ENCODE results near the gene HK2.

The HK2 gene

GRCh38 chr2:74877781-74878433 lies 44.0 kb downstream of the HK2 start:
- no peak for DNase-seq

DNA sequence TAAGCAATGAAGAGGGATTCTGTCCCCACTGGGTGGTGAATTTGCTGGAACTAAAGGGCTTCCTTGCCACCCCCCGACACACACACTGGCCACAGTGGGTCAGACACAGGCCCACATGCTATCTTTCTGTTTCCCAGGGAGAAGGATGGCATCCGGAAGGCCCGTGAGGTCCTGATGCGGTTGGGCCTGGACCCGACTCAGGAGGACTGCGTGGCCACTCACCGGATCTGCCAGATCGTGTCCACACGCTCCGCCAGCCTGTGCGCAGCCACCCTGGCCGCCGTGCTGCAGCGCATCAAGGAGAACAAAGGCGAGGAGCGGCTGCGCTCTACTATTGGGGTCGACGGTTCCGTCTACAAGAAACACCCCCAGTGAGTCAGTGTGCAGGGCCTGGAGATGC lies 44.6 kb downstream of the HK2 start:
- DNase-seq: no peak

DNA sequence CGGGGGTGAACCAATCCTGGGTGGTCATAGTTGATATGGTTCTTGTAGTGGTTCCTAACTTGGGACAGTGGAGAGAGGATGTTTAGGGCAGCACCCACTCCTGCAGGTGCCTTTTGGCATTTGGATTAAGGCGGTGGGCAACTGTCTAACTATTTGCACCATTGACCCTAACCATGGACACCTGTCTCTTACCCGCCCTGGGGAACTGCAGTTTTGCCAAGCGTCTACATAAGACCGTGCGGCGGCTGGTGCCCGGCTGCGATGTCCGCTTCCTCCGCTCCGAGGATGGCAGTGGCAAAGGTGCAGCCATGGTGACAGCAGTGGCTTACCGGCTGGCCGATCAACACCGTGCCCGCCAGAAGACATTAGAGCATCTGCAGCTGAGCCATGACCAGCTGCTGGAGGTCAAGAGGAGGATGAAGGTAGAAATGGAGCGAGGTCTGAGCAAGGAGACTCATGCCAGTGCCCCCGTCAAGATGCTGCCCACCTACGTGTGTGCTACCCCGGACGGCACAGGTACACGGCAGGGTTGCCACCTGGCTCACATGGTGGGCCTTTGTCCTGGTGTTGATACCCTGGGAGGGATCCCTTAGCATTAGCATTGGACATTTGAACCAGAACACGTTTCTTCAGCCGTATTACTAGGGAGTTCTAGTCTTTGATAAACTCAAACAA lies 46.3 kb downstream of the HK2 start:
- no peak for DNase-seq

- DNase-seq: no peak
Observed at GRCh38 chr2:74881176-74881575, 47.2 kb downstream of the HK2 start.

- DNase-seq: no peak
Observed at GRCh38 chr2:74881626-74882298, 47.8 kb downstream of the HK2 start.

GRCh38 chr2:74882299-74882687 lies 48.4 kb downstream of the HK2 start:
- no peak for DNase-seq

DNA sequence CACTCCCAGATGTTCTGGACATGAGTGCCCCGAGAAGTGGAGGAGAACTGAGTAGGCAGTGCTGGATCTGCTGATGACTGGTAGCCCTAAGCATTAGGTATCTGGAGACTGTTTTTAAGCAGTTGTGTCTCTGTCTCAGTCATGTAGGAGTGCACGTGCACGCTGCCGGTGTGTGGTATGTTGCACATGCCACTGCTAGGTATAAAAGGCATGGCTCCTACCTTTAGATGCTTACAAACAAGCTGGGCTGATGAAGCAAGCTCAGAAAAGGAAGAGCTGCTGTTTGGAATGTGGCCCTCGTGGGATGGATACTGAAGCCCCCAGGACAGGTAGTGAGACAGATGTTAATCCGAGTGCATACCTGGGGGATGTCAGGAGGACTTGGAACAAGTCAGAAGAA lies 49.1 kb downstream of the HK2 start:
- DNase-seq: no peak

- no peak for DNase-seq
Observed at GRCh38 chr2:74884118-74884762, 50.3 kb downstream of the HK2 start.

GRCh38 chr2:74884866-74885265 lies 50.9 kb downstream of the HK2 start:
- DNase-seq: no peak

GRCh38 chr2:74886251-74886650 lies 52.3 kb downstream of the HK2 start:
- DNase-seq: no peak

GRCh38 chr2:74886811-74887210 lies 52.9 kb downstream of the HK2 start:
- no peak for DNase-seq

DNA sequence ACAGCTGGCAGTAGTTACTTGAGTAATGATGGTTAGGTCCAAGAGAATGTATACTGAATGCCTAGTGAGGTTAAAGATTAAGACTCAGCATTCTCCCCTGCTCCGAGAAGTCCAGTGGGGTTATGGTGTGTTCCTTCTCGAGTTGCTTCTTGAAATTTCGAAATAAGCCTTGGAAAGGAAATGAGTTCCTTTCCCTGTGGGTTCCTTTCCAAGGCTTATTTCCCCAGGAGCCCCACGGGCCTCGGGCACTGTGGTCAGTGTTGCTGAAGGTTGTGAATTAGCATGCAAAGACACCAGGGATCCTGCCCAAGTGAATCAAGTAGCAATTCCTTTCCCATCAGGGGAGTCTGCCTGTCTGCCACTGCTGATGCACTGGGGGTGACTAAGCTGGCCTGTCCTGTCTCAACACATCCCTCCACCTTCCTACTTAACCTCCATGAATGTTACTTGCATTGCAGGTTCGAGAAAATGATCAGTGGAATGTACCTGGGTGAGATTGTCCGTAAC lies 53.6 kb downstream of the HK2 start:
- DNase-seq: peak; percentile 80

GRCh38 chr2:74887960-74888700 lies 54.2 kb downstream of the HK2 start:
- DNase-seq: peak; percentile 59

DNA sequence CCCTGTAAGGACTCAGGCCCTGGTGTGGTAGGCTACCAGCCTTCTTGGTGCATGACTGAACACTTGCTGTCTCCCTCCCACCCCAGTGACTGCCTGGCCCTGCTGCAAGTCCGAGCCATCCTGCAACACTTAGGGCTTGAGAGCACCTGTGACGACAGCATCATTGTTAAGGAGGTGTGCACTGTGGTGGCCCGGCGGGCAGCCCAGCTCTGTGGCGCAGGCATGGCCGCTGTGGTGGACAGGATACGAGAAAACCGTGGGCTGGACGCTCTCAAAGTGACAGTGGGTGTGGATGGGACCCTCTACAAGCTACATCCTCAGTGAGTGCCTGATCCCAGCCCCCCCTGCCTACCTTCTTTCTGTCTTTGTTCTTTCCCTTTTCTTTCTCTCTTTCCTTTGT lies 55.2 kb downstream of the HK2 start:
- no peak for DNase-seq

DNA sequence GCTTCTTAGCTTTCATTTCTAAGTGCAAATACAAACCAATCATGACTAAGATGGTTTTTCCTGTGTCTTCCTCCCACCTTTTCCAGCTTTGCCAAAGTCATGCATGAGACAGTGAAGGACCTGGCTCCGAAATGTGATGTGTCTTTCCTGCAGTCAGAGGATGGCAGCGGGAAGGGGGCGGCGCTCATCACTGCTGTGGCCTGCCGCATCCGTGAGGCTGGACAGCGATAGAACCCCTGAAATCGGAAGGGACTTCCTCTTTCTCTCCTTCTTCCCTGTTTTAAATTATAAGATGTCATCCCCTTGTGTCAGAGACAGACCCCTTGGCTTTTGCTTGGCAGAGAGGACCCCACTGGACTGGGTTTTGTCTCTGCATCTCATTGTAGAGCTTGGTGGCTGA lies 56.8 kb downstream of the HK2 start:
- DNase-seq: no peak

- no peak for DNase-seq
Observed at GRCh38 chr2:74891136-74891764, 57.3 kb downstream of the HK2 start.

GRCh38 chr2:74891816-74892215 lies 57.9 kb downstream of the HK2 start:
- DNase-seq: peak; percentile 78

GRCh38 chr2:74892609-74893008 lies 58.7 kb downstream of the HK2 start:
- DNase-seq: no peak

DNA sequence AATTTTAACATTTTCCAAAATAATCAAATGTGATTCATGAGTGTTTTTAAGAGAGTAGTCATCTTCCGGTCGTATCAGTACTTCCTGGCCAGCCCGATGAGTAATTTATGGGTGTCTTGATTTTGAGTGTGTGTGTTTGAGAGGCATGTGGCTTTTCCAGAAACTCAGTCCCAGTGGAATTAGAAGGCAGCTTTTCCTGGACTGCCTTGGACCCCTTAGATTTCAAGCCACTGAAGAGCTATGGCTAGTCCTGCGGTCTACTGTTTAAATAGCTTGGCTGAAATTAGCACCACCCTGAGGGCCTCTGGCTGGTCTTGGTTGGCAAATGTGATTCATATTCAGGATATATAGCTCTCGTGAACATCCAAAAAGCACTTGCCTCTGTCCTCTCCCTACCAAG lies 59.4 kb downstream of the HK2 start:
- peak; percentile 92 for DNase-seq

- DNase-seq: peak; percentile 89
Observed at GRCh38 chr2:74894272-74894981, 60.5 kb downstream of the HK2 start.

DNA sequence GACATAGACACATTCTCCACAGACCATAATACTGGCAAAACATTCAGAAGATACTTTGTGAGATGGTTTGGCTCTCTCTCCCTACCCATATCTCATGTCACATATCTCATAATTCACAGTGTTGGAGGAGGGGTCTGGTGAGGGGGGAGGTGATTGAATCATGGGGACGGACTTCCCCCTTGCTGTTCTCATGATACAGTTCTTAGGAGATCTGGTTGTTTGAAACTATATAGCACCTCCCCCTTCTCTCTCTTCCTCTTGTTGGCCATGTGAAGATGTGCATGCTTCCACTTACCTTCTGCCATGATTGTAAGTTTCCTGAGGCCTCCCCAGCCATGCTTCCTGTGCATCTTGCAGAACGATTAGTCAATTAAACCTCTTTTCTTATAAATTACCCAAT lies 61.1 kb downstream of the HK2 start:
- DNase-seq: no peak

Data from fibroblast of skin of scalp (primary cell).